Stimulated activated CD8-positive, alpha-beta memory T cell treated with anti-CD3 and anti-CD28 coated beads, Interleukin-7, amount 100 ng/mL, for 1 hour (primary cell): ENCODE data around the gene SPC24.
"Not testable (repeated sequence)": the region's sequence is repeated elsewhere in the genome, so short reads cannot be mapped to it uniquely, and the experiment has no call there.

Experiments
- DNase-seq, 2 donors: peaks; one replicate each; pipeline ENCODE4 v3.0.0-alpha.2; 2020; ENCODE audit warnings: low read depth in 2 of 2

SPC24 gene

DNA sequence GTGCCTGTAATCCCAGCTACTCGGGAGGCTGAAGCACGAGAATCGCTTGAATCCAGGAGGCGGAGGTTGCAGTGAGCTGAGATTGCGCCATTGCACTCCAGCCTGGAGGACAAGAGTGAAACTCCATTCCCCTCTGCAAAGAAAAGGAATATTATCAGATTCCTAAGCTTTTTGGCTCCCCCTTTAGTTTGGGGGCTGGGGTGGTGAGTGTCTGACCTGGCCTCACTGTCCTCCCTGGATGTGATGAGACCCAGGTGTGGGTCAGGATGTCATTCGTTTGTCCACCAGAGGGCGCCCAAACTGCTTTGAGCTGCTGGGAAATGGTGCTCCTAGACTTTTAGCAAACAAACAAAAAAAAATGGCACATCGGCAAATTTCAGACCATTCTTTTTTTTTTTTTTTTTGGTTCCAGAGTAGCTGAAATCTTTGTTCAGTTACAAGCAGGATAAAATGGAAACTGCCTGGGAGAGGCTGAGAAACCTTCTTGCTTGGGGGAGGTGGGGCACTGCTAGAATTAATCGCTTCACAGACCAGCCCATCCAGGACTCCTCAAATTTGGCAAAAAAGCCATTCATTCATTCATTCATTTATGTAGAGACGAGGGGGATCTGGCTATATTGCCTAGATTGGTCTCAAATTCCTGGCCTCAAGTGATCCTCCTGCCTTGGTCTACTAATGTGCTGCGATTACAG lies 29.4 kb downstream of the SPC24 start:
- peak; percentile 53 to 72 for DNase-seq

DNA sequence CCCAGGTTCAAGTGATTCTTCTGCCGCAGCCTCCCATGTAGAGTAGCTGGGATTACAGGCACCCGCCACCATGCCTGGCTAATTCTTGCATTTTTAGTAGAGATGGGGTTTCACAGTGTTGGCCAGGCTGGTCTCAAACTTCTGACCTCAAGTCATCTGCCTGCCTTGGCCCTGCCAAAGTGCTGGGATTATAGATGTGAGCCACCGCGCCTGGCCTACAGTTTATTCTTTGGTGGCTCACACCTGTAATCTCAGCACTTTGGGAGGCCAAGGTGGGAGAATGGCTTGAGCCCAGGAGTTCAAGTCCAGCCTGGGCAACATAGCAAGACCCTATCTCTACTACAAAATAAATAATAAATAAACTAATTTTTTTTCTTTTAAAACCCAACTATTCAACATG lies 31.4 kb downstream of the SPC24 start:
- not testable (repeated sequence) for DNase-seq

DNA sequence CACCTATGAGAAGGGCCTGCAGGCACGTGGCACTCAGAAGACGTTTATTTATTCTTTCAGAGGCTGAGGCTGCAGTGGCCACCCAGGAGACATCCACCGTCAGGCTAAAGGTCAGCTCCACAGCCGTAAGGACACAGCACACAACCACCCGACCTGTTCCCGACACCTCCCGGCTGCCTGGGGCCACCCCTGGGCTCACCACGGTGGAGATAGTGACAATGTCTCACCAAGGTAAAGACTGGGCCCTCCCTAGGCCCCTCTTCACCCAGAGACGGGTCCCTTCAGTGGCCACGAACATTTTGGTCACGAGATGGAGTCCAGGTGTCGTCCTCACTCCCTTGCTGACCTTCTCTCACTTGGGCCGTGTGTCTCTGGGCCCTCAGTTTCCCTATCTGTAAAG lies 32.5 kb downstream of the SPC24 start:
- DNase-seq: no peak

- not testable (repeated sequence) for DNase-seq
These were observed 33.6 kb downstream of the SPC24 start for GRCh38 chr19:11121963-11122362.

DNA sequence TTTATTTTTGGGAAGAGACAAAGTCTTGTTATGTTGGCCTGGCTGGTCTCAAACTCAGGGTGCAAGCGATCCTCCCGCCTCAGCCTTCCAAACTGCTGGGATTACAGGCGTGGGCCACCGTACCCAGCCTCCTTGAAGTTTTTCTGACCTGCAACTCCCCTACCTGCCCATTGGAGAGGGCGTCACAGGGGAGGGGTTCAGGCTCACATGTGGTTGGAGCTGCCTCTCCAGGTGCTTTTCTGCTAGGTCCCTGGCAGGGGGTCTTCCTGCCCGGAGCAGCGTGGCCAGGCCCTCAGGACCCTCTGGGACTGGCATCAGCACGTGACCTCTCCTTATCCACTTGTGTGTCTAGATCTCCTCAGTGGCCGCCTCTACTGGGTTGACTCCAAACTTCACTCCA lies 39.1 kb downstream of the SPC24 start:
- DNase-seq: no peak

DNA sequence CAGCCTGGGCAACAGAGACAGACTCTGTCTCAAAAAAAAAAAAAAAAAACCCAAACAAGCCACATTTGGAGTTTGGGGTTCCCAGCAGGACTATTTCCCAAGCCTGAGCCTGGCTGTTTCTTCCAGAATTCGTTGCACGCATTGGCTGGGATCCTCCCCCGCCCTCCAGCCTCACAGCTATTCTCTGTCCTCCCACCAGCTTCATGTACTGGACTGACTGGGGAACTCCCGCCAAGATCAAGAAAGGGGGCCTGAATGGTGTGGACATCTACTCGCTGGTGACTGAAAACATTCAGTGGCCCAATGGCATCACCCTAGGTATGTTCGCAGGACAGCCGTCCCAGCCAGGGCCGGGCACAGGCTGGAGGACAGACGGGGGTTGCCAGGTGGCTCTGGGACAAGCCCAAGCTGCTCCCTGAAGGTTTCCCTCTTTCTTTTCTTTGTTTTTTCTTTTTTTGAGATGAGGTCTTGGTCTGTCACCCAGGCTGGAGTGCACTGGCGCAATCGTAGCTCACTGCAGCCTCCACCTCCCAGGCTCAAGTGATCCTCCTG lies 39.6 kb downstream of the SPC24 start:
- DNase-seq: no peak

GRCh38 chr19:11115042-11115441 lies 40.5 kb downstream of the SPC24 start:
- DNase-seq: no peak

DNA sequence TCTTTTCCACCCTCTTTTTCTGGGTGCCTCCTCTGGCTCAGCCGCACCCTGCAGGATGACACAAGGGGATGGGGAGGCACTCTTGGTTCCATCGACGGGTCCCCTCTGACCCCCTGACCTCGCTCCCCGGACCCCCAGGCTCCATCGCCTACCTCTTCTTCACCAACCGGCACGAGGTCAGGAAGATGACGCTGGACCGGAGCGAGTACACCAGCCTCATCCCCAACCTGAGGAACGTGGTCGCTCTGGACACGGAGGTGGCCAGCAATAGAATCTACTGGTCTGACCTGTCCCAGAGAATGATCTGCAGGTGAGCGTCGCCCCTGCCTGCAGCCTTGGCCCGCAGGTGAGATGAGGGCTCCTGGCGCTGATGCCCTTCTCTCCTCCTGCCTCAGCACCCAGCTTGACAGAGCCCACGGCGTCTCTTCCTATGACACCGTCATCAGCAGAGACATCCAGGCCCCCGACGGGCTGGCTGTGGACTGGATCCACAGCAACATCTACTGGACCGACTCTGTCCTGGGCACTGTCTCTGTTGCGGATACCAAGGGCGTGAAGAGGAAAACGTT lies 42.4 kb downstream of the SPC24 start:
- DNase-seq: no peak

GRCh38 chr19:11111771-11112144 lies 43.8 kb downstream of the SPC24 start:
- no peak for DNase-seq

GRCh38 chr19:11111117-11111770 lies 44.3 kb downstream of the SPC24 start:
- DNase-seq: no peak

GRCh38 chr19:11108746-11109145 lies 46.8 kb downstream of the SPC24 start:
- DNase-seq: no peak

- no peak for DNase-seq
These were observed 49.1 kb downstream of the SPC24 start for GRCh38 chr19:11106477-11106876.

- DNase-seq: no peak
These were observed 50.5 kb downstream of the SPC24 start for GRCh38 chr19:11105014-11105636.

DNA sequence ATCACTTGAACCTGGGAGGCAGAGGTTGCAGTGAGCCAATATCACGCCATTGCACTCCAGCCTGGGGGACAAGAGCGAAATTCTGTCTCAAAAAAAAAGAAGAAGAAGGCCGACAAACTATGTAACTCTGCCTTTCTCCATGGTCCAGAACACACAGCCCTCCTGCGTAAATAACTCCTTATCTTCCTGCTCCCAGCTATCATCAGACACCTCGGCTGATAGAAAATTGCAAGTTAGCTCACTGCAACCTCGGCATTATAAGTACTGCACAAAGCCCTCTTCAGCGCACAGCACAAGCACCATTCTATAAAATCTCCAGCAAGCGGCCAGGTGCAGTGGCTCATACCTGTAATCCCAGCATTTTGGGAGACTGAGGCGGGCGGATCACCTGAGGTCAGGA lies 51.9 kb downstream of the SPC24 start:
- not testable (repeated sequence) for DNase-seq

DNA sequence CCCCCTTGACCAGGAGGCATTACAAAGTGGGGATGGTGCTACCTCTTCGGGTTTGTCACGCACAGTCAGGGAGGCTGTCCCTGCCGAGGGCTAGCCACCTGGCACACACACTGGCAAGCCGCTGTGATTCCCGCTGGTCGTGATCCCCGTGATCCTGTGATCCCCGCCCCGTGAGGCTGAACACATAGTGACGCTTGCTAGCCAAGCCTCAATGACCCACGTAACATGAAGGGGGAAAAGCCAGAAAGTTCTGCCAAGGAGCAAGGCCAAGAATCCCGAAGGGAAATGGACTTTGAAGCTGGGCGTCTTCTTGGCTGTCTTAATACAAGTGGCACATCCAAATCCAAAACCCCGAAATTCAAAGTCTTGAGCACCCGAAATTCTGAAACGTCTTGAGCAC lies 52.6 kb downstream of the SPC24 start:
- DNase-seq: no peak

DNA sequence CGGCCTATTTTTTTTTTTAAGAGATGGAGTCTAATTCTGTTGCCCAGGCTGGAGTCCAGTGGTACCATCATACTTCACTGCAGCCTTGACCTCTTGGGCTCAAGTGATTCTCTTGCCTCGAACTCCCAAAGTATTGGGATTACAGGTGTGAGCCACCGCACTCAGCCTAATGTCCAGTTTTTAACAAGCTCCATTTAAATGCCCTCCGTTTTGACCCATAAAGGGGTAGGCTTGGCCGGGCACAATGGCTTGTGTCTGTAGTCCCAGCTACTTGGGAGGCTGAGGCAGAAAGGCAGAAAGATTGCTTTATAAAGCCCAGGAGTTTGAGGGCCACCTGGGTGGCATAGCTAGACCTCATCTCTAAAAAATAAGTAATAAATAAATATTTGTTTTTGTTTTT lies 54.5 kb downstream of the SPC24 start:
- no peak for DNase-seq

DNA sequence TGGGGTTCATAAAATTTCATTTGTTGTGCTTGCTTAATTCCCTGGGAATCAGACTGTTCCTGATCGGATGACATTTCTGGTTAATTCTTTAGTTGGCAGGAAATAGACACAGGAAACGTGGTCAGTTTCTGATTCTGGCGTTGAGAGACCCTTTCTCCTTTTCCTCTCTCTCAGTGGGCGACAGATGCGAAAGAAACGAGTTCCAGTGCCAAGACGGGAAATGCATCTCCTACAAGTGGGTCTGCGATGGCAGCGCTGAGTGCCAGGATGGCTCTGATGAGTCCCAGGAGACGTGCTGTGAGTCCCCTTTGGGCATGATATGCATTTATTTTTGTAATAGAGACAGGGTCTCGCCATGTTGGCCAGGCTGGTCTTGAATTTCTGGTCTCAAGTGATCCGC lies 55.5 kb downstream of the SPC24 start:
- DNase-seq: no peak

GRCh38 chr19:11098861-11099260 lies 56.7 kb downstream of the SPC24 start:
- DNase-seq: no peak

DNA sequence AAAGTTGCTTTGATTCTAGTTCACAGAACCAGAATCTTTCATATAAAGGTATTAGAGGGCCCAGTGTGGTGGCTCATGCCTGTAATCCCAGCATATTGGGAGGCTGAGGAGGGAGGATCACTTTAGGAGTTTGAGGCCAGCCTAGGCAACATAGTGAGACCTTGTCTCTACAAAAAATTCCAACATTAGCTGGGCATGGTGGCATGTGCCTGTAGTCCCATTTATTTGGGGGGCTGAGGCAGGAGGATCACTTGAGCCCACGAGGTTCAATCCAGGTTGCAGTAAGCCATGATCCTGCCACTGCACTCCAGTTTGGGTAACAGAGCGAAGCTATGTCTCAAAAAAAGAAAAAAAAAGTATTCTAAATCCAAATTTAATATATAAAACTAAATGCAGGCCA lies 57.3 kb downstream of the SPC24 start:
- no peak for DNase-seq

GRCh38 chr19:11097367-11097766 lies 58.2 kb downstream of the SPC24 start:
- DNase-seq: not testable (repeated sequence)

- no peak for DNase-seq
These were observed 59.3 kb downstream of the SPC24 start for GRCh38 chr19:11096210-11096841.
